Measurements from ENCODE around the gene CYP51A1.

CYP51A1 gene

DNA sequence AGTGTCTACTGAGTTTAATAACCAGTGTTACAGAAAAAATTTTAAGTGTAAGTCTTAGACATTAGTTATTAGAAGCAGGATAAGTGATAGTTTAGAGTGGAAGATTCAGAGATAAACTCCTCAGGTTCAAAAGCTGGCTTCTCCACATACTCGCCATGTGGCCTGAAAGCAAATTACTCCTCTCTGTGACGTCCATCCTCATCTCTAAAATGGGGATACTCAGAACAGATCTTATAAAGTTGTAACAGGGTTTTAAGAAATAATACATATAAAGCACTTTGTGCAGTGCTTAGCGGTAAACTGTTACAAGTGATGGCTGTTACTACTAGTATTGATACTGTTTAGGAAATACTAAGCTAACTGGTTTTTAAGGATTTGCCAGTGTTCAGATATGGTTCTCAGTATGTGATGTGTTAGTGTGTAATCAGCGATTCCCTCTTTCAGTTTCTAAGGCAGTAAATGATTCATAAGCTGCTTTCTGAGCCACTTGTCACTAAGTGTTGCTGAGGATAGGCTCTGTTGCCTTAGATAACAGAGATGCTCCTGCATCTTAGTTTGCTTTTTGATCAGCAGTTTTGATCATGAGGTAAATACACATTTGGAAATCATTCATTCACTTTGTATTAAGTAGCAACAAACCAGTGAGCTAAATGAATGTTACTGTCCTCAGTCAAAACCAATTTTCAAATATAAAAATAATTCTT lies 58.7 kb downstream of the CYP51A1 start:
- no peaks in the 10 kb centered on the region for H3K9me3 ChIP-seq (ENCODE audit: control insufficient read depth, low read length)
- H3K4me1 ChIP-seq (ENCODE audit: control insufficient read depth, insufficient read depth, low read length): no peaks in the 10 kb centered on the region
- no peak overlapping the region for H3K4me3 ChIP-seq (ENCODE audit: low read length)
- H3K9ac ChIP-seq (ENCODE audit: low read length): no peak overlapping the region
- H3K36me3 ChIP-seq (ENCODE audit: control insufficient read depth, insufficient read depth, low read length, severe bottlenecking): peaks cover 34% of the 10 kb centered on the region
- DNase-seq (ENCODE audit: low read depth): no peak
- no peaks in the 10 kb centered on the region for H3K27me3 ChIP-seq (replicated peaks; ENCODE audit: control insufficient read depth, insufficient read depth, low read length)

- H3K36me3 ChIP-seq (ENCODE audit: control insufficient read depth, insufficient read depth, low read length, severe bottlenecking): peaks cover 29% of the 10 kb centered on the region
- no peaks in the 10 kb centered on the region for H3K9me3 ChIP-seq (ENCODE audit: control insufficient read depth, low read length)
- no peaks in the 10 kb centered on the region for H3K4me1 ChIP-seq (ENCODE audit: control insufficient read depth, insufficient read depth, low read length)
- H3K9ac ChIP-seq (ENCODE audit: low read length): no peak overlapping the region
- no peaks in the 10 kb centered on the region for H3K27me3 ChIP-seq (replicated peaks; ENCODE audit: control insufficient read depth, insufficient read depth, low read length)
- H3K4me3 ChIP-seq (ENCODE audit: low read length): no peak overlapping the region
- no peak for DNase-seq (ENCODE audit: low read depth)
Measured at GRCh38 chr7:92072708-92073107, 61.6 kb downstream of the CYP51A1 start.

- H3K4me3 ChIP-seq (ENCODE audit: low read length): no peak overlapping the region
- peaks cover 29% of the 10 kb centered on the region for H3K36me3 ChIP-seq (ENCODE audit: control insufficient read depth, insufficient read depth, low read length, severe bottlenecking)
- H3K9ac ChIP-seq (ENCODE audit: low read length): no peak overlapping the region
- no peaks in the 10 kb centered on the region for H3K9me3 ChIP-seq (ENCODE audit: control insufficient read depth, low read length)
- no peaks in the 10 kb centered on the region for H3K4me1 ChIP-seq (ENCODE audit: control insufficient read depth, insufficient read depth, low read length)
- no peaks in the 10 kb centered on the region for H3K27me3 ChIP-seq (replicated peaks; ENCODE audit: control insufficient read depth, insufficient read depth, low read length)
- DNase-seq (ENCODE audit: low read depth): no peak
Measured at GRCh38 chr7:92072121-92072520, 62.2 kb downstream of the CYP51A1 start.

DNA sequence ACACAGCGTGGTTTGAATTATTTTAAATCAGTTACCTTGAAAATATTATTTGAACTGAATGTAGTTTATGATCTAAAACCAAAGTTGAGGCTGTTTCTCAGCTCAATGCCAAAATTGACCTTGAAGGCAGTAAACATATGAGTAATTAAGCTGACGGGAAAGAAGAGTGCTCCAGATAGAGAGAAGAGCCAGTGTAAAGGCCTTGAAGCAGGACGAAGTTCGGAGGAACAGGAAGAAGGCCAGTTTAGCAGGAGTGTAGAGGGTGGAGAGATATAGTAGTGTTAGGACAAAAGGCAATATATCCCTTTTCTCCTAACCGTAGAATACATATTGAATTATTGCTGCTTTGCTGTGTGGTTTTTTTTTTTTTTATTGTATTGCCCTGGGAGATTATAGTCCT lies 63.2 kb downstream of the CYP51A1 start:
- H3K36me3 ChIP-seq (ENCODE audit: control insufficient read depth, insufficient read depth, low read length, severe bottlenecking): peaks cover 39% of the 10 kb centered on the region
- no peaks in the 10 kb centered on the region for H3K4me1 ChIP-seq (ENCODE audit: control insufficient read depth, insufficient read depth, low read length)
- H3K27me3 ChIP-seq (replicated peaks; ENCODE audit: control insufficient read depth, insufficient read depth, low read length): no peaks in the 10 kb centered on the region
- DNase-seq (ENCODE audit: low read depth): no peak
- H3K4me3 ChIP-seq (ENCODE audit: low read length): no peak overlapping the region
- H3K9me3 ChIP-seq (ENCODE audit: control insufficient read depth, low read length): no peaks in the 10 kb centered on the region
- H3K9ac ChIP-seq (ENCODE audit: low read length): no peak overlapping the region

DNA sequence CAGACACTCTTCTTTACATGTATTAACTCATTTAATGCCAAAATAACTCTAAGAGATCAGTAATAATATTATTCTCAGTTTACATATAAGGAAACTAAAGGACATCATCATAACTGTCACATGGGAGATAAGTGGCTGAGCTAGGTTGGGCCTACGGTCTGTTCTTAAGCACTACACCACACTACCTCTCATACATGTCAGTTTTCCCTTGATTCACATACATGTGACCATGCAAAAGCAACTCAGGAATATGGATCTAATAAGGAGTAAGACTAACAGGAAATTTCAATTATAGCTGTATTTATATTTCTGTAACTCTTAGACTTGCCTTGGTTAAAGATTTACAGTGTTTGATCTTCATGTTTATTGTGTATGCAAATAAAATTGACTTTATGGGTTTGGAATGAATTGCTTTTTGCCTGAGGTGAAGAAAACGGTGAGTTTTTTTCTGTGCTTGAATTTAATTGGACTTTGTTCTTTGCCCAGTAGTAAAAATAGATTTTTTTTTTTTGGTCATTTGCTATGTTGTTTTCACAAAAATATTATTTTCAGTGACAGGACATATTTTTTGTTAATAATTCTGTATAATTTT lies 69.7 kb downstream of the CYP51A1 start:
- Histone ChIP-seq H3K4me1 (ENCODE audit: control insufficient read depth, insufficient read depth, low read length) (no peaks in the 10 kb centered on the region), H3K4me3 (ENCODE audit: low read length) (no peak overlapping the region), H3K36me3 (ENCODE audit: control insufficient read depth, insufficient read depth, low read length, severe bottlenecking) (peaks cover 32% of the 10 kb centered on the region), H3K9ac (ENCODE audit: low read length) (no peak overlapping the region), H3K27me3 (replicated peaks; ENCODE audit: control insufficient read depth, insufficient read depth, low read length) (no peaks in the 10 kb centered on the region), H3K9me3 (ENCODE audit: control insufficient read depth, low read length) (no peaks in the 10 kb centered on the region)
- no peak for DNase-seq (ENCODE audit: low read depth)
